Pancreas (tissue), 10 donors: ENCODE results near the gene RMND5A. TPM values are rescaled to one million over a fixed set of nuclear protein-coding genes. Genes with fewer than 3 reads are reported as not detected.
A peak's percentile ranks its signal among the peaks of the same experiment; 100 is the strongest.

Source experiments
- ATAC-seq, 4 donors: fragments of 200-7000 bp; cut with Tn5 transposase; one replicate each; pipeline versions ENCODE4 v1.8.0 to v1.9.1; 2020; ENCODE audit warnings: mild to moderate bottlenecking in 4 of 4, moderate library complexity in 4 of 4
- DNase-seq, 6 donors: peaks; one replicate each; pipeline ENCODE4 v3.0.0-alpha.2; 2020
- FAIRE-seq: peaks from 2 replicates; lab custom pipeline; 2012; peaks lifted over from hg19 to GRCh38; lab: Jason Lieb, UNC
- H3K27ac ChIP-seq, 4 donors: fragments of 200-600 bp; sonication (generic); 1 replicate in 3 of 4; 2 replicates in 1 of 4; pipeline versions ENCODE4 v1.5.0 to v1.8.0; 2020
- H3K27me3 ChIP-seq, 4 donors: fragments of 200-600 bp; one replicate each; pipeline ENCODE4 v1.8.0; 2021
- H3K36me3 ChIP-seq, 3 donors: fragments of 200-600 bp; sonication (generic) in 1 of 3; one replicate each; pipeline versions ENCODE4 v1.5.0 to v1.8.0; 2020 to 2021
- H3K4me1 ChIP-seq, 3 donors: fragments of 200-600 bp; one replicate each; pipeline ENCODE4 v1.8.0; 2021
- H3K4me3 ChIP-seq, 4 donors: fragments of 200-600 bp; sonication (generic) in 2 of 4; one replicate each; pipeline versions ENCODE4 v1.5.0 to v1.8.0; 2020 to 2021
- H3K9me3 ChIP-seq, 4 donors: fragments of 200-600 bp; one replicate each; pipeline ENCODE4 v1.8.0; 2021
- WGBS, 2 donors: extraction: QIAGEN DNeasy Blood & Tissue Kit; methylation state at CpG; one replicate each; pipeline ENCODE4 v1.1.7; 2013; 5-methylcytosine and 5-hydroxymethylcytosine counted together
- intact Hi-C, 3 donors: fragments of 100-400 bp; cut with DNase I; formaldehyde crosslinking; loops; one replicate each; pipeline versions ENCODE4 v1.11.1 to v1.14.2; 2022
- polyA plus RNA-seq, 2 donors: library from polyadenylated mRNA; stranded (reverse); fragments of 200-250 nt; gene quantifications; one replicate each; pipeline ENCODE4 v1.2.3, GENCODE V29; 2013
- total RNA-seq, 6 donors: library from RNA; stranded (reverse); fragmentation: NEBNext Ultra II Directional in 4 of 6; extraction: Animal tissue kit (Norgen Biotek cat#: 25700) in 4 of 6; gene quantifications; one replicate each; pipeline versions ENCODE4 v1.2.1 to v1.2.4, GENCODE V29; 2021 to 2023
- TF ChIP-seq, protein P1 (sequence below), 4 donors: fragments of 200-600 bp; sonication (generic) in 3 of 4; IDR thresholded peaks; one replicate each; pipeline versions ENCODE4 v1.5.0 to v1.8.0; 2021; ENCODE audit warnings: antibody characterized with exemption in 4 of 4
- donor health status: healthy with polysubstance abuse.
- donor health status: DM: no; HTN: no; CAD: no; lungs with moderate emphysema.
- donor health status: DM: no; HTN: no; CAD: no.
- donor health status: control.
- donor health status: control.
- donor health status: Bipolar disorder and iron deficiency.
- donor health status: DM: yes; HTN: yes; CAD: no.
- donor health status: DM: no; HTN: no; CAD: no.
- donor health status: DM: no; HTN: no; CAD: no.
- donor health status: DM: yes; HTN: yes; CAD: no.

RMND5A gene
- total and polyA plus RNA-seq, 8 donors: 5.1 to 19.4 (median 13.1) TPM

DNA sequence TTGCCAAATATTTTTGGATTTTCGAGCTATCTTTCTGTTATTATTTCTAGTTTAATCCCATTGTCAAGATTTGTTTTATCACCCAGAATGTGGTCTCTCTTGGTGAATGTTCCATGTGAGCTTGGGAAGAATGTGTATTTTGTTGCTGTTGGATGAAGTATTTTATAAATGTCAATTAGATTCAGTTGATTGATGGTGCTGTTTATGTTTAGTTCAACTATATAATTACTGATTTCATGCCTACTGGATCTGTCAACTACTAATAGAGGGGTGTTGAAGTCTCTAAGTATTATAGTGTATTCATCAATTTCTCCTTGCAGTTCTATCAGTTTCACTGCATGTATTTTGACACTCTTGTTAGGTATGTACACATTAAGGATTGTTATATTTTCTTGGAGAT lies 34.7 kb upstream of the RMND5A start:
- DNase-seq (no peak), ATAC-seq (no peak), FAIRE-seq (no peak)
- no peak overlapping the region for H3K27ac ChIP-seq
- H3K27me3 ChIP-seq: no peaks in the 10 kb centered on the region
- no peaks in the 10 kb centered on the region for H3K9me3 ChIP-seq
- intact Hi-C loops: no loop called here
- no peaks in the 10 kb centered on the region for H3K4me1 ChIP-seq
- TF ChIP-seq, protein P1, sequence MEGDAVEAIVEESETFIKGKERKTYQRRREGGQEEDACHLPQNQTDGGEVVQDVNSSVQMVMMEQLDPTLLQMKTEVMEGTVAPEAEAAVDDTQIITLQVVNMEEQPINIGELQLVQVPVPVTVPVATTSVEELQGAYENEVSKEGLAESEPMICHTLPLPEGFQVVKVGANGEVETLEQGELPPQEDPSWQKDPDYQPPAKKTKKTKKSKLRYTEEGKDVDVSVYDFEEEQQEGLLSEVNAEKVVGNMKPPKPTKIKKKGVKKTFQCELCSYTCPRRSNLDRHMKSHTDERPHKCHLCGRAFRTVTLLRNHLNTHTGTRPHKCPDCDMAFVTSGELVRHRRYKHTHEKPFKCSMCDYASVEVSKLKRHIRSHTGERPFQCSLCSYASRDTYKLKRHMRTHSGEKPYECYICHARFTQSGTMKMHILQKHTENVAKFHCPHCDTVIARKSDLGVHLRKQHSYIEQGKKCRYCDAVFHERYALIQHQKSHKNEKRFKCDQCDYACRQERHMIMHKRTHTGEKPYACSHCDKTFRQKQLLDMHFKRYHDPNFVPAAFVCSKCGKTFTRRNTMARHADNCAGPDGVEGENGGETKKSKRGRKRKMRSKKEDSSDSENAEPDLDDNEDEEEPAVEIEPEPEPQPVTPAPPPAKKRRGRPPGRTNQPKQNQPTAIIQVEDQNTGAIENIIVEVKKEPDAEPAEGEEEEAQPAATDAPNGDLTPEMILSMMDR (IDR thresholded peaks at IDR 0.05): no peak
- WGBS, 2 donors: 76 to 77% methylated on average over 1 of the region's 1 CpG
- H3K36me3 ChIP-seq: no peaks in the 10 kb centered on the region
- no peak overlapping the region for H3K4me3 ChIP-seq

DNA sequence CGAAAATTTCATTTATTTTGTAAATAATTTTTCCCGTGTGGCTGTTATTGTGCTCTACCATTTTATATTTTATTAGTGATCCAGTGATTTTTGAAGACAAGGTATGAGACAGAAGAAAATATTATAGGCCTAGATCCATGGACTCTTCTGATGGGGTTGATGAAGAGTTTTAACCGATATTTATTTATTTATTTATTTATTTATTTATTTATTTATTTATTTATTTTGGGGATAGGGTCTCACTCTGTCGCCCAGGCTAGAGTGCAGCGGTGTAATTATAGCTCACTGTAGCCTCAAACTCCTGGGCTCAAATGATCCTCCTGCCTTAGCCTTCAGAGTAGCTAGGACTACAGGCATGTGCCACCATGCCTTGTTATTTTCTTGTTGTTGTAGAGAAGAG lies 33.6 kb upstream of the RMND5A start:
- H3K36me3 ChIP-seq: no peaks in the 10 kb centered on the region
- no peak for ATAC-seq
- FAIRE-seq: no peak
- TF ChIP-seq, protein P1 (IDR thresholded peaks at IDR 0.05): no peak
- DNase-seq: no peak
- H3K27ac ChIP-seq: no peak overlapping the region
- H3K4me3 ChIP-seq: no peak overlapping the region
- intact Hi-C loops: no loop called here
- WGBS, 2 donors: 90 to 94% methylated on average over 5 of the region's 5 CpGs
- no peaks in the 10 kb centered on the region for H3K9me3 ChIP-seq
- no peaks in the 10 kb centered on the region for H3K27me3 ChIP-seq
- H3K4me1 ChIP-seq: no peaks in the 10 kb centered on the region

DNA sequence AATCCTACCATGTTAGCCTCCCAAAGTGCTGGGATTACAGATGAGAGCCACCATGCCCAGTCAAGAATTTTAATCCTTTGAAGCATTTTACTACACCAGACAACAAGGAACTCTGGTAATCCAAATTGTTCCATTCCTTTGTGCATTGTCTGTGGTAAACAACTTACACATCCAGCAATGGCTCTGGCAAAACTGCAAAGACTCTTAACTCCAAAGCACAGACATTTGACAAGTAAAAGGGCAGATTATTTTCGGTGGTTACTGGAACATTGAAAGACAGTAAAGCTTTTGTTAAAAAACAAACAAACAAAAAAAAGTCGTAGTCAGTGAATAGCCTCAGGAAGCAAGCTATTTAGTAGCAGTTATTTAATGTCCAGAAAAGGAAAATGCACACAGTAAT lies 33.2 kb upstream of the RMND5A start:
- Histone ChIP-seq H3K27ac (no peak overlapping the region), H3K9me3 (no peaks in the 10 kb centered on the region), H3K4me3 (no peak overlapping the region), H3K4me1 (no peaks in the 10 kb centered on the region), H3K36me3 (no peaks in the 10 kb centered on the region), H3K27me3 (no peaks in the 10 kb centered on the region)
- WGBS, 2 donors: 61 to 65% methylated on average over 2 of the region's 2 CpGs
- intact Hi-C loops: no loop called here
- ATAC-seq (no peak), DNase-seq (no peak), FAIRE-seq (no peak)
- TF ChIP-seq, protein P1 (IDR thresholded peaks at IDR 0.05): no peak

DNA sequence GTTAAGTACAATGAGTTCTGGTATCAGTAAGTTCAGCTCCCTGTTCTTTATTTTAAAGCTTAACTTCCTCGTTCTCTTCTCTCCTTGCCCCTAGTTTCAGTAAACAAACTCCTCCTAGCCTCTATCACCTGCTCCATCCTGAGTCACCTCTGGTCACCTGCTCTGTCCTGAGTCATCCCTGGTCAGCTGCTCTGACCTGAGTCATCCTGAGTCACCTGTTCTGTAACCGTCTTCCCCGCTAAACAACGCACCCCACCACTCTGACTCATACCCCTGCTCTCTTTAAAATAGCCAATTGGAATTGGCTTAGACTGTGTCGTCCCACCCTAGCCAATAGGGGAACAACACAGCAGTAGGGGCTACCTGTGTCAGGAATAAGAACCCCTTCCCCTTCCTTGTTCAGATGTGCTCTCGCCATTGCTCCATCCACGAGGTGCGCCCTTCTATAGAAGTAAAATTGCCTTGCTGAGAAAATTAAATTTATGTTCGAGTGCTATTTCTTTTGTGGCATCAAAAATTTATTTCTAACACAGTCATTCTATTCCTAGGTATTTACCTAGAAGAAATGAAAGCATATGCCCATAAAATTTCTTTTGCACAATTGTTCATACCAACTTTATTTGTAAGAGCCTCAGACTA lies 24.9 kb upstream of the RMND5A start:
- intact Hi-C loops: no loop called here
- DNase-seq (no peak), ATAC-seq (peak in 2 of 4 donors; percentile 24 to 25), FAIRE-seq (no peak)
- Histone ChIP-seq H3K4me3 (no peak overlapping the region), H3K27me3 (no peaks in the 10 kb centered on the region), H3K9me3 (no peaks in the 10 kb centered on the region), H3K4me1 (no peaks in the 10 kb centered on the region), H3K36me3 (no peaks in the 10 kb centered on the region), H3K27ac (no peak overlapping the region)
- WGBS, 2 donors: 88 to 95% methylated on average over 9 of the region's 9 CpGs
- TF ChIP-seq, protein P1 (IDR thresholded peaks at IDR 0.05): no peak

DNA sequence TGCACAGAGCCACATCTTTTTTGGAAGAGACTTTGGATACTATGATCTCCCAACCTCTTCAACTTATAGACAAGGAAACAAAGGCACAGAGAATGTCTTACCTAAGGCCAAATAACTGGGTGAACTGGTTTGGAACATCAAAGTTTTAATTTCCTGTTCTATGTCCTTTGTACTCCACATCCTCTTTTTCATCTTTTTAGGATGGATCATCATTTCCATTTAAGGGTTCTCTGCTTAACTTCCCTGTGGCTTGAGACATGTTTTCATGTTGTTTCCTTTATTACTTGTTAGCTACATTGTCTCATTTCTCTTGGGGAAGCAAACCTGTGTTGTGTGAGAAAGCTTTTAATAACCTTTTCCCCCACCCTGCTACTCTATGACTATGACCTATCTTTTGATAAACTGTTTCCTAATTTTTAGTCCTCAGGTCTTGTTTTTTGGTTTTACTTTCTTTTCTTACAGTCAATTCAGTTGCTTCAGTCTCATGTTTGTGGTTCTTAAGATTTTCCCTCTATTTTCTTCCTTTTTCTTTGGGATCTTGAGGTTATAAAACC lies 22.5 kb upstream of the RMND5A start:
- Histone ChIP-seq H3K27me3 (no peaks in the 10 kb centered on the region), H3K27ac (no peak overlapping the region), H3K36me3 (no peaks in the 10 kb centered on the region), H3K9me3 (no peaks in the 10 kb centered on the region), H3K4me1 (no peaks in the 10 kb centered on the region), H3K4me3 (no peak overlapping the region)
- intact Hi-C loops: no loop called here
- DNase-seq: no peak
- FAIRE-seq: no peak
- TF ChIP-seq, protein P1 (IDR thresholded peaks at IDR 0.05): no peak
- no peak for ATAC-seq
